ENCODE measurements around the gene PECR.
"Not testable (repeated sequence)": the region's sequence is repeated elsewhere in the genome, so short reads cannot be mapped to it uniquely, and the experiment has no call there.

The PECR gene

DNA sequence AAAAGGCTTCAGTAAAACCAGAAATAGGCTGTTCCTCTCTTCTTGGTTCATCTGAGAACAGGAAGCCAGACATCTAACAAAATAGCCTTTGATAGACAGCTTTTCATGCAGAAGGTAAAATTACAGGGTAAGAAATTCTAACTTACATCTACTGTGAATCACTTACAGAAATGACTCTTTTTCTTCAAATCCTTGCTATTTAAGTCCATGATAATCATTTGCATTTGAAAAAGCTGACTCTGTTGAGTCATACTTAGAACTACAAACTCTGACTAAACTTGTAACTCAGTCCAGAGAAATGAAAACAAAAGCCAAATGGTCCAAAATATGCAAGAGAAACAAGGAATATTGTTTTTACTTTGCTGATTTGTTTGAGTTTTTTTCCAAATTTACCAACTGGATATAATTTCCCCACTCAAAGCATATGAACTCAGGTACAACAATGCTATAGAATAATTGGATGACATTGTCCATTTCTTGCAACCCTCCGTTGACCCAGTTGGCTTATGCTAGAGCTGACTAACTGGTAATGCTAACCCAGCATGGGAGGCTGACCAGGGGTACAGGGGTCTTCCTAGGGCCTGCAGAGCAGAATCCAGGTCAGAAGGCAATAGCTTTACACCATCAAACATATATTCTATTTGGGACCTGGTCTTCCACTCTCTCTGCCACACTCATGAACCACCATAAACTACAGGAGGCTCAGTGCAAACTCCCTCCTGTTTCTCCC lies 49.5 kb downstream of the PECR start:
- in situ Hi-C loops (cut with MboI; ENCODE audit: low sequenced_read_pairs) = loop anchor here (25.0 kb wide), 1 partner anchor 630 kb away; no protein-coding TSS in a partner anchor

- in situ Hi-C loops (cut with MboI; ENCODE audit: low sequenced_read_pairs) = loop anchor here (25.0 kb wide), 1 partner anchor 632 kb away; no protein-coding TSS in a partner anchor
Observed at GRCh38 chr2:216030216-216030615, 51.4 kb downstream of the PECR start.

- in situ Hi-C loops (cut with MboI; ENCODE audit: low sequenced_read_pairs) = loop anchor here (25.0 kb wide), 1 partner anchor 633 kb away; no protein-coding TSS in a partner anchor
Observed at GRCh38 chr2:216029416-216030129, 52.0 kb downstream of the PECR start.

DNA sequence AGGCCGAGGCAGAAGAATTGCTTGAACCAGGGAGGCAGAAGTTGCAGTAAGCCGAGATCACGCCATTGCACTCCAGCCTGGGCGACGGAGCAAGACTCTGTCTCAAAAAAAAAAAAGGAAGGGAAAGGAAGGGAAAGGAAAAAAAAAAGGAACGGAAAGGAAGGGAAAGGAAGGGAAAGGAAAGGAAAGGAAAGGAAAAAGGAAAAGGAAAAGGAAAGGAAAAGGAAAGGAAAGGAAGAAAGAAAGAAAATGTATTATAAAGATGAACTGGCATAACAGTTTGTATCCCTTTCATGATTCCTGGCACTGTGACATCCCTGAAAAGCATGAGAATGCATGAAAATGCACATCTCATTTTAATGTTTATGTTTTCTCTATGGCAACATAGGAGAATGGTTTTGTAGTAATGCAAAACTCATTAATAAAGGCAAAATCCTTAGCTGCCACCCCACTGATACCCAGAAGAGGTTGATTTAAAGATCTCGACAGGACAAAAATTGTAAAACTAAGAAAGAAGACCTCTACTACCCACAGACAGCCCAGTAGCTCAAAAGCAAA lies 56.8 kb downstream of the PECR start:
- in situ Hi-C loops (cut with MboI; ENCODE audit: low sequenced_read_pairs) = loop anchor here (25.0 kb wide), 1 partner anchor 637 kb away; no protein-coding TSS in a partner anchor

DNA sequence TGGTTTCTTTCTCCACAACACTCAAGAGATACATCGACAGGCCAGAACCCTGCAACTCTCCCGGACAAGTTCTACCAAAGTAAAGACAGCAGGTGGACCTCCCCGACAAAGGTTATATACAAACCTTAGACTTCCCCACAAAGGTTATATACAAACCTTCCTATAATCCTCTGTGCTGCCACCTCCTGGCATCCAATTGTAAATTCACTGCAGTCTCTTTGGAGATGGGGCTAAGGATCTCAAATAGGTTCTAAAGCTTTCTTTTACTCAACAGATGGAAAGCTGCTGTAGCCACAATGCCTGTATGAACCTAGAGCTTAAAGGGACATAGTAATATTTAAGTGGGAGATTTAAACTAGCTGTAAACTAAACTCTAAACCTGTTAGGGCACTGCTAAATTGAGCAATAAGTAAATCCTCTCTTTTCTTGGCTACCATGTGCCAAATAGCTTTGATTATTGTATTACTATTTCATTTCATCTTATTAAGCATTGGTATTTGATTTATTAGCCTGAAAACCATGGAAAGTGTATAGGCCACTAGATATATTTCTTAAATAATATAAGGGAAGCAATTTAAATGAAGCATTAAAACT lies 58.5 kb downstream of the PECR start:
- in situ Hi-C loops (cut with MboI; ENCODE audit: low sequenced_read_pairs) = no loop called here

DNA sequence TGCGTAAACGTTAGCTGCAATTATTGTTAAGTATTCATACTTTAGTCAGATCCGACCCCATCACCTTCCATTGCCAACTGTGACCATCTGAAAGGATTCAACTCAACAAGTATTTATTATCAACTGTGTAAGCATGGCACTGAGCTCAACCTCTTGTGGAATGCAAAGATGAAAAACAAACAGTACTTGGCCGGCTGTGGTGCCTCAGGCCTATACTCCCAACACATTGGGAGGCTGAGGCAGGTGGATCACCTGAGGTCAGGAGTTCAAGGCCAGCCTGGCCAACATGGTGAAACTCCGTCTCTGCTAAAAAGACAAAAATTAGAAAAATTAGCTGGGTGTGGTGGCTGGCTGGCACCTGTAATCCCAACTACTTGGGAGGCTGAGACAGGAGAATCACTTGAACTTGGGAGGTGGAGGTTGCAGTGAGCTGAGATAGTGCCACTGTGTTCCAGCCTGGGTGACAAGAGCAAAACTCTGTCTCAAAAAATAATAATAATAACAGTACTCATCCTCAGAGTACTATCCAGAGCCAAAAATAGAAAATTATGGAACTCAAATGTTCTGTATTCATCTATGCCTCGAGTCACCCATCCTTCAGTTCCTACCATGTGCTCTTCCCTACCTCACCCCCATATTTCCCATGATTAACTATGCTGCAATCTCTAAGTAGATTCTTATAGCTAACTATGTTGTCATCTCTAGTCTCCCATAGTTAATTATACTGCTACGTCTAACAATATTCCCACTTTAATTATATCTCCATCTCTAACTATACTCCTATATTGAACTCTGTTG lies 59.6 kb downstream of the PECR start:
- in situ Hi-C loops (cut with MboI; ENCODE audit: low sequenced_read_pairs) = no loop called here

GRCh38 chr2:216018709-216019108 lies 62.9 kb downstream of the PECR start:
- in situ Hi-C loops (cut with MboI; ENCODE audit: low sequenced_read_pairs) = no loop called here

- in situ Hi-C loops (cut with MboI; ENCODE audit: low sequenced_read_pairs) = no loop called here
Observed at GRCh38 chr2:216017365-216017764, 64.2 kb downstream of the PECR start.

GRCh38 chr2:216016581-216016980 lies 65.0 kb downstream of the PECR start:
- in situ Hi-C loops (cut with MboI; ENCODE audit: low sequenced_read_pairs) = no loop called here

DNA sequence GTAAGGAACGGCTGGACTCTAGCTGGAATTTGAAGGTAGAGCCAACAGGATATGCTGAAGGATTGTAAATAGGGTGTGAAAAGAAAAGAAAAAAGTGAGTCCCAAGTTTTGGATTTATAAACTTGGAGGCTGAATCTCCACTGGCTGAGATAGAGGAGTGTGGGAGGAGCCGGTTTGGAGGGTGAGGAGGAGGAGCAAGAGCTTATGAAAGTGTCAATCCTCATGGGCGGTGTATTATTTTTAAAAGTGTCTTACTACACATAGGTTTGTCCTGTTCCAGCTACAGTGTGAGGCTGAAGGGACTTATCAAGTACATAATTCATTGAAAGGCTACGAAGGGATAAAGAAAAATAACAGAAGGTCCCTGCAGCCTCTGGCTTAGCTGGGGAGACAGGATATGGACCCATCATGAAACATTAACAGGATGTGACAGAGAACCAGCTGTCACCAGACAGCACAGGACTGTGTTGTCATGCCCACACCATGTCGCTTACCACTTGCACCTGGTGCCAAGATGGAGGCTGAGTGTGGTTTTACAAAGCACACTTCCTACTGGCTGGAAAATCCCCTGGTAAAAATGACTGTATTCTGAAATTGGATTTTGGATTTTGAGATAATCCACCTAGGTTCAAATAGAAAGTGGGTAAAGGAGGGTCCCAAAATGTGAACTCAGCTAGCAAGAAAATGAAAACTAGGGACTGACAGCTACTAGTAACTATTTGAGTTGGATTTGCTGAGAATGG lies 65.7 kb downstream of the PECR start:
- in situ Hi-C loops (cut with MboI; ENCODE audit: low sequenced_read_pairs) = no loop called here

DNA sequence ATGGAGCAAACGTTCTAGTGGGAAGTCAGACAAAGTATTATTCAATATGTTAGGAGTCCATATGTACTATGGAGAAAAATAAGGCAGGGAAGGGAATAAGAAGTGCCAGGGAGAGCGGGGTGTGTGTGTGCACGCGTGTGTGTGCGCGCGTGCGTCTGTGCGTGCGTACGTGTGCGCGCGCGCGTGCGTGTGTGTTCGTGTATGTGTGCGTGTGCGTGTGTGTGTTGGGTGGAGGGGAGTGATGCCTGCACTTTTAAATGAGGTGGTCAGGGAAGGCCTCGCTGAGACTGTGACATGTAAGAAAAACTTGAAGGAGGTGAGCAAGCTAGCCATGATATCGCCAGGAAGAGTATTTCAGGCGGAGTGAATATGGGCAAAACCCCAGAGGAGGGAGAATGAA lies 66.6 kb downstream of the PECR start:
- in situ Hi-C loops (cut with MboI; ENCODE audit: low sequenced_read_pairs) = no loop called here

- in situ Hi-C loops (cut with MboI; ENCODE audit: low sequenced_read_pairs) = no loop called here
Observed at GRCh38 chr2:216014006-216014405, 67.6 kb downstream of the PECR start.

DNA sequence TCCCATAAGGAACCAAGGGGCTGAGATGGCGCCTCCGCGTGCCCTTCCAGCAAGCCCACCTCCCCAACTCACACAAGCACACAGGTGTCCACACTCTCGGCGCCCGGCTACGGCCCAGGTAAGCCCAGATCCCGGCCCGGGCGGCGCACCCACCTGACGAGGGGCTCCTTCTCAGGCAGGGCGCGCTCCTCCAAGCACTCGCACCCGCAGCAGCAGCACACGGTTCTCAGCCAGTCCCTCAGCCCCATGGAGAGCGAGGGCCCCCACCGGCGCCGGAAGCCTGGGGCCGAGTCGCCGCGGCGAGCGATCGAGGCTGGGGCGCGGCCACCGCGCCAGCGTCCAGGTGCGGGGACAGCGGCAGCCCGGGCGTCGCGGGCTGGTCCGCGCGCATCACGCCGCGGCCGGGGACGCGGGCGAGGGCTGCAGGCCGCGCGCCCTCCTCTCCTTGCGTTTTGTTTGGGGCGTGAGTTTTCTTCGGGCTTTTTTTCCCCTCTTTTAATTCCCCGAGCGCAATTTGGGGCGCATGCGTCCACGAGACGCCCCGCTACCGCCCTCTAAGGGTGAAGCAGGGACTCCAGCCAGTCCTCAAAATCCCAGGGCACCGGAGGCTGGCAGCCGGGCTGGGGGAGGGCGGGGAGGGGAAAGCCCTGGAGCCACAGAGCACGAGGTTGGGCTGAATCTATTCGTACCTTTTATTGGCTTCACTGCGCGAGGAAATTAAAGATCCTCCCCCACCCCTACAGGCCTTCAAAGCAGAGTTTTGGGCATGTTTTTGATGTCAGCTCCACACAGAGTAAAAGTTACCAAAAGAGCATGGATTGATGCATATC lies 68.3 kb downstream of the PECR start, which contains the start of gene MREG:
Gene MREG (minus strand): TSS at position 472 of the 830 bp plus-strand sequence. CDS start 224 bp downstream, at position 248.
- in situ Hi-C loops (cut with MboI; ENCODE audit: low sequenced_read_pairs) = no loop called here

- in situ Hi-C loops (cut with MboI; ENCODE audit: low sequenced_read_pairs) = no loop called here
Observed at GRCh38 chr2:216012830-216013079, 68.9 kb downstream of the PECR start.

DNA sequence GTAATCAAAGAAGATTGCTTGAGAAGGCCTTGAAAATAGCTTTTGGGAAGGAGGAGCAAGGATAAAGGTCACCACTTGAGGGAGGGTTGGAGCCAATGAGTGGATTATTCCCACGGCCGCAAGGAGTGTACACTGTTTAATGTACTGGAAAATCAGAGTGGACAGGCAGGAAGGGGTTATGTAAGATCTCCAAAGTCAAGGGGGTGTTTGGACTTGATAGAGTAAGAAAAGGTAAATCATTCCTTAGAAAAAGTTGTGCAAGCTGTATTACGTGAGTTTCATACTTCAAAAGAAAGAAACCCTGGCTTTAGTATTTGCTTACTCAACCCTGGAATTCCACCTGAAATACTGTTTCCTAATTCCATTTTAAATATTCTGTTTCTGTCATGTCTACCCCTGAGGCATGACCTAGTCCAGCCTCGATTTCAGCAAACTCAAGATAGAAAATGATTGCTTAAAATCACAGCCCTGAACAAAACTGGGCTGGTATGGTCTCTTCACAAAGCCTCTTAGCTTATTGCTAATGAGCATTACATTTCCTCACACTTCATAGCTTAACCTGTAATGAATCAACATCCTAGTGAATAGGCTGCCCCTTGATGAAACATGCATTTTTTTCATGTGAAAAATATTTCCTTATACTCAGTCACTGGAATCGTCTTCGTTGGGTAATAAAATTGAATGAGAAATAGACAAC lies 69.3 kb downstream of the PECR start:
- in situ Hi-C loops (cut with MboI; ENCODE audit: low sequenced_read_pairs) = no loop called here

GRCh38 chr2:216009215-216009614 lies 72.4 kb downstream of the PECR start:
- in situ Hi-C loops (cut with MboI; ENCODE audit: low sequenced_read_pairs) = not testable (repeated sequence)

- in situ Hi-C loops (cut with MboI; ENCODE audit: low sequenced_read_pairs) = no loop called here
Observed at GRCh38 chr2:216008387-216008786, 73.2 kb downstream of the PECR start.

DNA sequence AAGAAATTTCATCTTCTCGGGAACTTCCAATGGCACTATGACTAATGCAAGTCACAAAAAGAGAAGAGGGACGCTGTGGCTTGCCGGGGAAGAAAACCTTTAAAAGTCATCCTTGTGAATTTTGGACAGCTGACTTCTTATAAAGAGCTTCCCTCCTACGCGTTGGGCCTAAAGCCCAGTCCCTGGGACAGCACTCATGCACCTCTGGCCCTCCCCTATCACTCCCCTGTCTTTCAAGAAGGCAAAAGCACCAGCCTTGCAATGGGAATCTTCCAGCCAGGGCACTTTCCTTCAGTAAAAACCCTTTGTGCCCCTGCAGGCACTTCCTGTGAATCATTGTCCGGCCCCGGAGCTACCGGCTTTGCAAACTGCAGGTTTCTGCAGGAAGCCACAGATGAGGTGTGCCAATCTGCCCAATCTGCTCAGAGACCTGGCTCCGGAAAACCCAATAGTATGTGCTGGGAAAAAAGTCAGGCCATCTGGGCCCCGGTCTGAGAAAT lies 75.4 kb downstream of the PECR start:
- in situ Hi-C loops (cut with MboI; ENCODE audit: low sequenced_read_pairs) = no loop called here
